GM12875 (cell line): Measurements from ENCODE around the gene ZNF415.

Experiments used
- H3K4me3 ChIP-seq: one replicate; pipeline ENCODE4 v1.5.1; 2011; ENCODE audit warnings: low read depth, low read length, control low read depth
- CTCF ChIP-seq: IDR thresholded peaks from 2 replicates; pipeline ENCODE4 v1.5.1; 2011; ENCODE audit warnings: low read depth, mild to moderate bottlenecking, control low read depth, inconsistent platforms, low read length, moderate library complexity, borderline replicate concordance; ENCODE audit not compliant: insufficient read depth

Gene ZNF415

GRCh38 chr19:53132141-53132991, at the start of gene ZNF415:
TSS of gene ZNF415 (minus strand) at chr19:53132910. CDS start at chr19:53122676, 10,234 bp downstream.
- TF ChIP-seq CTCF: no peak
- no peak within 1 kb of the TSS for H3K4me3 ChIP-seq

- no peak for TF ChIP-seq CTCF
- H3K4me3 ChIP-seq: no peak overlapping the region
Measured at GRCh38 chr19:53182202-53182601, 49.5 kb upstream of the ZNF415 start.

GRCh38 chr19:53177986-53178385, 45.3 kb upstream of the ZNF415 start:
- TF ChIP-seq CTCF: no peak

GRCh38 chr19:53172889-53173288, 40.2 kb upstream of the ZNF415 start:
- no peak overlapping the region for H3K4me3 ChIP-seq
- no peak for TF ChIP-seq CTCF

More at GRCh38 chr19:53177986-53178385, 45.3 kb upstream of the ZNF415 start:
- H3K4me3 ChIP-seq: no peak overlapping the region

GRCh38 chr19:53165691-53166091, 33.0 kb upstream of the ZNF415 start:
- no peak overlapping the region for H3K4me3 ChIP-seq
- TF ChIP-seq CTCF: no peak

GRCh38 chr19:53161123-53161522, 28.4 kb upstream of the ZNF415 start:
- TF ChIP-seq CTCF: no peak

GRCh38 chr19:53160350-53160749, 27.6 kb upstream of the ZNF415 start:
- no peak for TF ChIP-seq CTCF
- H3K4me3 ChIP-seq: no peak overlapping the region

More at GRCh38 chr19:53161123-53161522, 28.4 kb upstream of the ZNF415 start:
- no peak overlapping the region for H3K4me3 ChIP-seq
